ENCODE data around the gene AK5.
A peak's percentile ranks its signal among the peaks of the same experiment; 100 is the strongest.

AK5 gene

DNA sequence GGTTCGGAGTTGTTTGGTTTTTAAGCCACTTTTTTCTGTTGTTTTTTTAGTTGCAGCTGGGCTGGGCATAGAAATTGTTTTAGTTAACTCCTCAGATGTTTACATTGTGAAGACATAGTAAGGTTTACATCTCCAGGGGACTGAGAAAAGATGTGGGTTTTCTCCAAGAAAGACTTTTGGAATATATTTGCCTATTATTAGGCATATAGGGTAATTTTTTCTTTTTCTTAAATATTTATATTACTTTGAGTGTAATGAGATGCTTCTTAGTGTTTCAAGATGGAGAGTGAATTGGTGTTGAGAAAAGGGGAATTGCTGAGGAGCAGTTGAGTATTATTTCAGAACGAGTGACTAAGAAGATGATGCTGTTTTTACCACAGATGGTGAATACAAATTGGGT lies 36.0 kb upstream of the AK5 start:
- H3K4me3 ChIP-seq (ENCODE audit: low read depth, low read length) = no peak overlapping the region
- TF ChIP-seq, protein P1, sequence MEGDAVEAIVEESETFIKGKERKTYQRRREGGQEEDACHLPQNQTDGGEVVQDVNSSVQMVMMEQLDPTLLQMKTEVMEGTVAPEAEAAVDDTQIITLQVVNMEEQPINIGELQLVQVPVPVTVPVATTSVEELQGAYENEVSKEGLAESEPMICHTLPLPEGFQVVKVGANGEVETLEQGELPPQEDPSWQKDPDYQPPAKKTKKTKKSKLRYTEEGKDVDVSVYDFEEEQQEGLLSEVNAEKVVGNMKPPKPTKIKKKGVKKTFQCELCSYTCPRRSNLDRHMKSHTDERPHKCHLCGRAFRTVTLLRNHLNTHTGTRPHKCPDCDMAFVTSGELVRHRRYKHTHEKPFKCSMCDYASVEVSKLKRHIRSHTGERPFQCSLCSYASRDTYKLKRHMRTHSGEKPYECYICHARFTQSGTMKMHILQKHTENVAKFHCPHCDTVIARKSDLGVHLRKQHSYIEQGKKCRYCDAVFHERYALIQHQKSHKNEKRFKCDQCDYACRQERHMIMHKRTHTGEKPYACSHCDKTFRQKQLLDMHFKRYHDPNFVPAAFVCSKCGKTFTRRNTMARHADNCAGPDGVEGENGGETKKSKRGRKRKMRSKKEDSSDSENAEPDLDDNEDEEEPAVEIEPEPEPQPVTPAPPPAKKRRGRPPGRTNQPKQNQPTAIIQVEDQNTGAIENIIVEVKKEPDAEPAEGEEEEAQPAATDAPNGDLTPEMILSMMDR (IDR thresholded peaks at IDR 0.05; ENCODE audit: control insufficient read depth, extremely low read depth, insufficient read depth) = no peak
- DNase-seq (ENCODE audit: low read depth) = no peak

DNA sequence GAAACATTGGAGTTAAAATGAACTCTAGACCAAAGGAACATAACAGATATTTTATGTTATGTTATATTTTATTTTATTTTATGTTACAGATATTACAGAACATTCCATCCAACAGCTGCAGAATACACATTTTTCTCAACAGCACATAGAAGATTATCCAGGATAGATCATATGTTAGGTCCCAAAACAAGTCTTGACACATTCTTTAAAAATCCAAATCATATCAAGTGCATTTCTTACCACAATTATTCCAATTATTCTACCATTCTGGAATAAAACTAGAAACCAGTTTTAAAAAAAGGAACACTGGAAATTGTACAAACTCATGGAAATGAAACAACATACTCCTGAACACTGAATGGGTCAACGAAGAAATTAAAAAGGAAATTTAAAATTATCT lies 31.7 kb upstream of the AK5 start:
- DNase-seq (ENCODE audit: low read depth) = no peak
- TF ChIP-seq, protein P1 (IDR thresholded peaks at IDR 0.05; ENCODE audit: control insufficient read depth, extremely low read depth, insufficient read depth) = no peak

DNA sequence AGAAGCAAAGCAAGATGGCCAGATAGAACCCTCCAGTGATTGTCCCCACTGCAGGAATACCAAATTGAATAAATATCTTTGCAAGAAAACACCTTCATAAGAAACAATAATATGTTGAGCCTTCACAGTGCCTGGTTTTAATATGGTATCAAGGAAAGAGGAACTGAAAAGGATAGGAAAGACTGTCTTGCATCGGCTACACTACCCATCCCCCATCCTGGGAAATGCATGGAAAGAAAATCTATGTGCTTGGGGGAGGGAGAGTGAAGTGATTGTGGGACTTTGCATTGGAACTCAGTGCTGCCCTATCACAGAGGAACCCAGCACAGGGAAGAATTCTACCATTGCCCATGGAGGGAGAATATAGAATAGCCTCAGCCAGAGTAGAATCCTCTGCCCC lies 28.6 kb upstream of the AK5 start:
- TF ChIP-seq, protein P1 (IDR thresholded peaks at IDR 0.05; ENCODE audit: control insufficient read depth, extremely low read depth, insufficient read depth) = no peak
- H3K4me3 ChIP-seq (ENCODE audit: low read depth, low read length) = no peak overlapping the region
- no peak for DNase-seq (ENCODE audit: low read depth)

More for the DNA sequence above, 31.7 kb upstream of the AK5 start:
- no peak overlapping the region for H3K4me3 ChIP-seq (ENCODE audit: low read depth, low read length)

DNA sequence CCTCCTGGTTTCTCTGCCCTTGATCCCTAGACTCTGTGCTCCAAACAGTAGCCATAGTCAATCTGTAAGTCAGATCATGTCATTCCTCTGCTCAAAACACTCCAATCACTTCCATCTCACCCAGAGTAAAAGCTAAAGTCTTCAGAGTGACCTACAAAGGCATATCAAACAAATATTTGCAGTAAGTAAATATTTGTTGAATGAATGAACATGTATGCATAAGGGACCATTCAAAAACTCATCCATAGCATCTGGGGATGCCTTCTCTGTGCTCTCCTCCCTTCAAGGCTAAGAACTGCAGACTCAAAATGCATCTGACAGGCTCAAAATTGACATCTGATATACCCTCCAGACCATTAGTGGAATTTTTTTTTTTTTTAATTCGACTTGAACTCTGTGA lies 18.1 kb upstream of the AK5 start:
- no peak overlapping the region for H3K4me3 ChIP-seq (ENCODE audit: low read depth, low read length)
- DNase-seq (ENCODE audit: low read depth) = peak; percentile 38
- TF ChIP-seq, protein P1 (IDR thresholded peaks at IDR 0.05; ENCODE audit: control insufficient read depth, extremely low read depth, insufficient read depth) = no peak

DNA sequence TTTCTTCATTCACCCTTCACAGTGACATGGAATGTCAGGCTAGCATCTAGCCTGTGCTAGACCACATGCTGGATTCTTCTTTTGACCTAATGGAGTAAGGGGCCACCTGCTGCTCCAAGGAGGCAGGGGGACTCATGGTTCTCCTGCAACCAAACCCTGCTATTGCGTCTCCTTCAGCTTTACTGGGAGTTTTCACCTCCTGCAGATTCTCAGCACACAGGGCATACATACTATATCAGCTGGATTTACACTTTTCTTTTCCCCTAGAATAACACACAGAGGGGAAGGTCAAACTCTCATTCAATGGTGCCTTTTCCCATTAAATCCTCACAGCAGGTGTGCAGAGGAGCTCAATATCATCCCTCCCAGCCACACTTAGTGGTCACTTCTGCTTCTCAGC lies 16.6 kb upstream of the AK5 start:
- DNase-seq (ENCODE audit: low read depth) = no peak
- TF ChIP-seq, protein P1 (IDR thresholded peaks at IDR 0.05; ENCODE audit: control insufficient read depth, extremely low read depth, insufficient read depth) = no peak

DNA sequence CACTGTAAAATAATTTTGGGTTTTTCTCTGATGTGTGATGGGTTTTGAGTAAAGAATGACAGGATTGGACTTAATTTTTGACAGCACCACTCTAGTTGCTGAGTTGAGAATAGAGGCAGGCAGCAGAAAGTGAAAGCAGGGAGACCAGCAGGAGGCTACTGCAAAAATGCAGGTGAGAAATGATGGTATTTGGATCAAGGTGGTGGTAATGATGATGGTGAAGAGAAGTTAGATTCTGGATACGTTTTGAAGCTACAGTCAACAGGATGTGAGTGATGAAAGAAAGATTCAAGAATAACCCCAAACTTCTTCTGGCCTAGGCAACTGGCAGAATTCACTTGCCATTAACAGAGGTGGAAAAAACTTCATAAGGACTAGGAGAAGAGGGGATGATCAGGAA lies 14.8 kb upstream of the AK5 start:
- TF ChIP-seq, protein P1 (IDR thresholded peaks at IDR 0.05; ENCODE audit: control insufficient read depth, extremely low read depth, insufficient read depth) = no peak
- no peak overlapping the region for H3K4me3 ChIP-seq (ENCODE audit: low read depth, low read length)
- no peak for DNase-seq (ENCODE audit: low read depth)

More for the DNA sequence above, 16.6 kb upstream of the AK5 start:
- no peak overlapping the region for H3K4me3 ChIP-seq (ENCODE audit: low read depth, low read length)

DNA sequence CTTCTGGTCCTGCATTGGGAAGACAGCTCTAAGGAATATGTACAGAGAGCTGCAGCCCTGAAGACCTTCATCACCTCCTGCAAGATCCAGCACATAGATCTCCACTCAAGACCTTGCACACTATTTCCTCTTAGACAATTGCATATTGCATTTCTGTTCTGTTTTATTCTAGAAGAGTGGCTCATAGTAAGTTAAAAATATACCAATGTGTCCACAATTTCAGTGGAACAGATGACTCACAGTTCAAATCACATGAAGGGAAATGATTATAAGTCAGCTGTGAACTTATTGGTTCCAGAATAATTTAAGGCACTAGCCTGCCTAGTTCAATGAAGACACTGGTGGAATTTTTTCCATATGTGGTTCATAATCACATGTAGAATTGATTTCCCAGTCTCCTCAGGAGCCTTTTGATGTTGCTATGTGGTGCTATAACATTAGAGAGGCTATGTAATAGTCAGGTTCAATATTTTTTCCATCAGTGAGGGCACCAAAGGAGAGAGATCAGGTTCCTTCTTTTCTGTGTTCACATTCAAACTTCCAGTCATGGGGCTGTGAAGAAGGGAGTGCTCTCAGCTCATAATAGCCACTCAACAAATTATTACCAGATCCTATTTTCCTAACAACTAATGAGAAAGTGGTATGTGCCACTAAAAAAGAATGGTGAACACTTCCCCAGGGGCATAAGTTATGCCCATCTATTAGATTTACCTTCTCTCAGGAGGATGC lies 9.8 kb upstream of the AK5 start:
- DNase-seq (ENCODE audit: low read depth) = no peak
- TF ChIP-seq, protein P1 (IDR thresholded peaks at IDR 0.05; ENCODE audit: control insufficient read depth, extremely low read depth, insufficient read depth) = no peak

More for the DNA sequence above, 9.8 kb upstream of the AK5 start:
- H3K4me3 ChIP-seq (ENCODE audit: low read depth, low read length) = no peak overlapping the region

Measured in LNCaP clone FGC (cell line).